8988T (cell line): ENCODE results near the gene ANTXRL.
"Not testable (repeated sequence)": the region's sequence is repeated elsewhere in the genome, so short reads cannot be mapped to it uniquely, and the experiment has no call there.

Experiments used
- DNase-seq: peaks from one replicate; pipeline ENCODE4 v3.0.0; 2011

The ANTXRL gene

DNA sequence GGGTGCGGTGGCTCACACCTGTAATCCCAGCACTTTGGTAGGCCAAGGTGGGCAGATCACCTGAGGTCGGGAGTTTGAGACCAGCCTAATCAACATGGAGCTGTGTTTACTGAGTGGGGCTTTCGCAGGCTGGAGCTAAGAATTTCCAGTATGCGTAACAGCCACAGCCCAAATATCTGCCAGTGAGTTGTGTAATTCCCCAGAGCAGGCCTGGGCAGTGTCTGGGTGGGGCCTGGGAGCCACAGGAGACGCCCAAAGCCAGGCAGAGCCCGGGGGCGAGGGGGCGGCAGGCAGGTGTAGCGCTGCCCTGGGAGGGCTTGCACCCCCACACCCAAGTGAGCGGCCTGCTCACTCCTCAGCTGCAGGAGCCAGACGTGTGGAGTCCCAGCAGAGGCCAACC lies 88.6 kb downstream of the ANTXRL start, which contains the start of gene ANXA8L1:
Gene ANXA8L1, plus strand, starts transcription at position 371 of the 400 bp plus-strand sequence. CDS start 76 bp downstream, outside the sequence.
- not testable (repeated sequence) for DNase-seq

DNA sequence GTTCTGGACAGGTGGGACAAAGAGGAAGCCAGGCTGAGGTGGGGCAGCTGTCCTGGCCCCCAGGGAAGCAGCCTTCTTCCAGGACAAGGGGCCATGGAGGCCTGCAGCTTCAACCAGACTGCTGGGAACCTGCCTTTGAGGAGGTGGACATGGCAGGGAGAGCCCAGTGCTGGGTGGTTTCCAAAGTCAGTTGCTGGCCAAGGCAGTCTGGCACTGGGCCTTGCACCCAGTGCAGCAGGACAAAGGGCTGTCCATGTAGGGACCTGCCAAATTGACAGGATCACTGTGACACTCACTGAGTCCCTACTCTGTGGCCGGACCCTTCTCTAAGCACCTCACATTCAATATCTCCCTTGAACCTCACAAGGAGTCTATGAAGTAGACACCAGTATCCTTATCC lies 90.2 kb downstream of the ANTXRL start:
- not testable (repeated sequence) for DNase-seq

DNA sequence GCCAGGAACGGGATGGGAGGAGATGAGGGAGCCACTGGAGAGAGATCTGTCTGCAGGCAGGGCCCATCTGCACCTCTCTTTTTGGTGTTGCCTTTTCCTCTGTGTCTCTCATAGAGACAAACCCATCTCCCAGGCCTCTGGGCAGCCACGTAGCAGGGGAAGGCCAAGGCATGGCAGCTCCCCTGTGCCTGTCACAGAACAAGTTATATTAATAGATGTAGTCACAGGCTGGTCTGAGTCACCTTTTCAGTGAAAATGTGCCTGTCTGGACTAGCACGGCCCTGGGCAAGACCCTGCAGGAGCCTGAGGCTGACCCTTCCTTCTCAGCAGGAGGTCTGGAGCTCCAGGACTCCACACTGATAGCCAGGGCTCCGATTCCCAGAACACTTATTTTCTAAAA lies 90.9 kb downstream of the ANTXRL start:
- DNase-seq = not testable (repeated sequence)

DNA sequence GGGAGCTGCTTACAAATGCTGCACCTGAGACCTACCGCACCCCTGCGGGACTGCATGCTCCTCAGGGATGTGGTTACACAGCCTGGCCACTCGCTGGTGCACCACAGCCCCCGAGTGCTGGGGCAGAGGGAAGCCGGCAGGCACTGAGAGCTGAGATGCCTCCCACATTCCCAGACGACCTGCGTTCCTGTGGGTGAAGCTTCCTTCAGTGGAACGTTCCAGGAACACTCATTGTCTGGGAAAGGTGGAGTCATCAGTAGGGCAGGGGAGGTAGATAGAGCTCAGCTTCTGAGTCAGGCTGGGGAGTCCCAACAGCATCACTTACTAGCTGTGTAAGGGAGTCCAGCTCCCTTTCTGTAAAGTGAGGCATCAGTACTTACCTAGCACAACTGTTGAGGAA lies 91.3 kb downstream of the ANTXRL start:
- not testable (repeated sequence) for DNase-seq

DNA sequence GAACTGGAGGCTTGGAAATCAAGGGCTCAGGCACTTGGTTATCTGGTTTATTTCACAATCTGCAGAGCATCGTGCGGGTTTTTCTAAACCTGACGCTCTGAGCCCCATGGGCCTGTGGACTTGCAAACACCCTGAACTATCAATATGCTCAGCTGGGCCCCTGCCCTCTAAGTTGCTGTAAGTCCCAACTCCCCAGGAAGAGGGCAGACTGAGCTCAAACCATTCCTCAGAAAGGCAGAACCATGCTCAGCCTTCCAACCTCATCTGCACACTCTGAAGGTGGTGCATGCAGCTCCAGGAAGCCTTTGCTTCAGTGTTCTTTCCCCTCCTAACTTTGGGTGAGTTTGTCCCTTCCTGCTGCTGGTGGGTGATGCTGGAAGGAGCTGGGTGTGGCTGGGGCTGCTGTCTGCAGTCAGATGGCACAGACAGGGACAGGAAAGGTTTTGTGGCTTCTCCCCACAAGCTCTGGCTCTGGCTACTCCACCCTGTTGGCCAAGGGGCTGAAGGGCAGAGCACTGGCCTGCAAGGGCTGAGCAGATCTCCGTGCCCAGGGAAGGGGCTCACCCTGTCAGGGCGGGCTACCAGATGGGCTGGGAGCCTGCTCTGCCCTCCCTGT lies 92.5 kb downstream of the ANTXRL start:
- DNase-seq = not testable (repeated sequence)
